ENCODE measurements around the gene WASF3.

The WASF3 gene

GRCh38 chr13:26544707-26545106, 12.8 kb upstream of the WASF3 start:
- no peak for DNase-seq

- no peak for DNase-seq
Observed at GRCh38 chr13:26548205-26548765, 9.2 kb upstream of the WASF3 start.

GRCh38 chr13:26549713-26550112, 7.8 kb upstream of the WASF3 start:
- DNase-seq: no peak

GRCh38 chr13:26551255-26551860, 6.1 kb upstream of the WASF3 start:
- DNase-seq: no peak

- DNase-seq: no peak
Observed at GRCh38 chr13:26555413-26555812, 2.1 kb upstream of the WASF3 start.

- DNase-seq: no peak
Observed at GRCh38 chr13:26557051-26557392, 461 bp upstream of the WASF3 start.

- DNase-seq: no peak
Observed at GRCh38 chr13:26558074-26558805, 757 bp downstream of the WASF3 start.

- no peak for DNase-seq
Observed at GRCh38 chr13:26558987-26559386, 1.5 kb downstream of the WASF3 start.

GRCh38 chr13:26560456-26560855, 3.0 kb downstream of the WASF3 start:
- DNase-seq: no peak

GRCh38 chr13:26561067-26561466, 3.6 kb downstream of the WASF3 start:
- no peak for DNase-seq

GRCh38 chr13:26561651-26562511, 4.4 kb downstream of the WASF3 start:
- DNase-seq: no peak

- DNase-seq: no peak
Observed at GRCh38 chr13:26562512-26562890, 5.0 kb downstream of the WASF3 start.

GRCh38 chr13:26563713-26564112, 6.2 kb downstream of the WASF3 start:
- no peak for DNase-seq

GRCh38 chr13:26568132-26568815, 10.8 kb downstream of the WASF3 start:
- DNase-seq: no peak

GRCh38 chr13:26571518-26571917, 14.0 kb downstream of the WASF3 start:
- DNase-seq: no peak

- DNase-seq: no peak
Observed at GRCh38 chr13:26575244-26575643, 17.8 kb downstream of the WASF3 start.

- no peak for DNase-seq
Observed at GRCh38 chr13:26579580-26579979, 22.1 kb downstream of the WASF3 start.

GRCh38 chr13:26583662-26584061, 26.2 kb downstream of the WASF3 start:
- DNase-seq: no peak

GRCh38 chr13:26584713-26585112, 27.2 kb downstream of the WASF3 start:
- DNase-seq: no peak

GRCh38 chr13:26585136-26585535, 27.7 kb downstream of the WASF3 start:
- no peak for DNase-seq

- no peak for DNase-seq
Observed at GRCh38 chr13:26587251-26587650, 29.8 kb downstream of the WASF3 start.

GRCh38 chr13:26589226-26589625, 31.7 kb downstream of the WASF3 start:
- no peak for DNase-seq

- no peak for DNase-seq
Observed at GRCh38 chr13:26589754-26590153, 32.3 kb downstream of the WASF3 start.

Measured in inflammatory macrophage (primary cell).